C4-2B (cell line): ENCODE data around the gene TEDC2.

Experiments used
- ZFX ChIP-seq: fragments of 450-650 bp; IDR thresholded peaks from 2 replicates; pipeline ENCODE4 v1.6.1; 2017
- TF ChIP-seq, protein P1 (sequence below): fragments of 450-650 bp; conservative IDR thresholded peaks from 2 replicates; pipeline ENCODE4 v1.5.1; 2017; ENCODE audit warnings: mild to moderate bottlenecking

DNA sequence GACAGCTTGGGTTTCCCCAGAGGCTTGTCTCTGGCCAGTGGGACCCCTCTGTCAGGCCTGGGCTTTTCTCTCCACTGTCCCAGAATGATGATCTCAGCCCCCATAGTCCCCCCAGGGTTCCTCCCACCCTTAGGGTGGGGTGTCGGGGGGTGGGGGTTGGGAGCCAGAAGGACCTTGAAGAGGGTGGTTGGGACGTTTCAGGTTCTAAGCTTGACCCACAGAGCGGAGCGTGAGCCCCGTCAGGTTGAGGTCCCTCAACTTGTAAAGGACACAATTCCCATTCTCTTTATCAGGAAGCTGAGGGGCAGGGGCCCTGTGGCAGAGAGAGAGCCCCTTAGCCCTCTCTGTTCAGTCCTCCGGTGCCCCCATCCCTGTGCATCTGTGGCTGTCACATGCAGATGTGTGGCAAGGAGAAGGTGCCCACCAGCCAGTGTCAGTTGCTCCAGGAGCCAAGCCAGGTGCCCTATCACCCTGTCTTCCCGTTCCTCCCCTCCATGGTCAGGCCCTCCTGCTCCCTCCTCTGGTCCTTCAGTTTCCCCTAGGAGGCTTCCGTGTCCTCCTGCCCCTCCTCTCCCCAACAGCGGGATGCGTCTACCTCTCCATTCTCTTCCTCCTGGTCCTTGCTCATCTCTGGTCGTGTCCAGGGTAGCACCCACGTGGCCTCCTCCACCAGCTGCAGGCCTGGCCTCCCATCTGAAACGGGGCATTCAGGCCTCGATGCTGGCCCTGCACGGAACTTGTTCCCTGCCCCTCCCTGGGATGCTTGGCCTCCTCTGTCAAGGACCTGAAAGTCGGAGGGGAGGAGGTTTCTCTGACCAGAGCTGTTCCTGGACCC lies 9.7 kb downstream of the TEDC2 start:
- TF ChIP-seq, protein P1, sequence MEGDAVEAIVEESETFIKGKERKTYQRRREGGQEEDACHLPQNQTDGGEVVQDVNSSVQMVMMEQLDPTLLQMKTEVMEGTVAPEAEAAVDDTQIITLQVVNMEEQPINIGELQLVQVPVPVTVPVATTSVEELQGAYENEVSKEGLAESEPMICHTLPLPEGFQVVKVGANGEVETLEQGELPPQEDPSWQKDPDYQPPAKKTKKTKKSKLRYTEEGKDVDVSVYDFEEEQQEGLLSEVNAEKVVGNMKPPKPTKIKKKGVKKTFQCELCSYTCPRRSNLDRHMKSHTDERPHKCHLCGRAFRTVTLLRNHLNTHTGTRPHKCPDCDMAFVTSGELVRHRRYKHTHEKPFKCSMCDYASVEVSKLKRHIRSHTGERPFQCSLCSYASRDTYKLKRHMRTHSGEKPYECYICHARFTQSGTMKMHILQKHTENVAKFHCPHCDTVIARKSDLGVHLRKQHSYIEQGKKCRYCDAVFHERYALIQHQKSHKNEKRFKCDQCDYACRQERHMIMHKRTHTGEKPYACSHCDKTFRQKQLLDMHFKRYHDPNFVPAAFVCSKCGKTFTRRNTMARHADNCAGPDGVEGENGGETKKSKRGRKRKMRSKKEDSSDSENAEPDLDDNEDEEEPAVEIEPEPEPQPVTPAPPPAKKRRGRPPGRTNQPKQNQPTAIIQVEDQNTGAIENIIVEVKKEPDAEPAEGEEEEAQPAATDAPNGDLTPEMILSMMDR = no peak
- TF ChIP-seq ZFX = no peak
